AG10803 (cell line): ENCODE measurements around the gene KCNK7.
A peak's percentile ranks its signal among the peaks of the same experiment; 100 is the strongest.

Source experiments
- DNase-seq: peaks from one replicate; pipeline ENCODE4 v3.0.0; 2010; ENCODE audit warnings: low read depth
- H3K4me3 ChIP-seq: 2 replicates; pipeline ENCODE4 v1.5.1; 2011; ENCODE audit warnings: mild to moderate bottlenecking, low read length, control low read depth
- TF ChIP-seq, protein P1 (sequence below): conservative IDR thresholded peaks from 2 replicates; pipeline ENCODE4 v1.5.1; 2011; ENCODE audit warnings: mild to moderate bottlenecking, low read length, control low read depth, inconsistent platforms

The KCNK7 gene

DNA sequence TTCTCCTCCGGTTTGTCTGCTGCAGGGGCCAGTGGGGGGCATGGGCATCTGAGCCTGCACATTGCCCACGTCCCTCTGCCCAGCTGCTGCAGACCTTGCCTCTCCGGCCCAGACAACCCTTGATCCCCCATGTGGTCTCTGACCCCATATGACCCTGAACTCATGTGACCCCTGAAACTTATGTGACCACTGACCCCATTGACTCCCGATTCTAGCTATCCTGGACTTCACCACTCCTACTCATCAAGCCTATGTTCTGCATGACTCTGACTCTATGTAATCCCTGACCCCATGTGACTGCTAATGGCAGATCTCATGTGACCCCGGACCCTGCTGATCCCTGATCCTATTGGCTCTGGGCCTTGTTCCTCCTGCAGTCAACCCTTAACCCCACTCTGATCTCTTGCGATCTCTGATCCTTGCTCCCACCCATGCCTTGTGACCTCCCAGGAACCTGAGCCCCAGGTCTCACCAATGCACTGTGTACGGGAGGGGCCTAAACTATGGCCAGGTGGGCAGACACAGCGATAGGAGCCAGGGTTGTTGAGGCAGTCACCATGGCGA is 43.1 kb downstream of the KCNK7 start:
- H3K4me3 ChIP-seq, result no peak overlapping the region
- no peak for DNase-seq
- TF ChIP-seq, protein P1, sequence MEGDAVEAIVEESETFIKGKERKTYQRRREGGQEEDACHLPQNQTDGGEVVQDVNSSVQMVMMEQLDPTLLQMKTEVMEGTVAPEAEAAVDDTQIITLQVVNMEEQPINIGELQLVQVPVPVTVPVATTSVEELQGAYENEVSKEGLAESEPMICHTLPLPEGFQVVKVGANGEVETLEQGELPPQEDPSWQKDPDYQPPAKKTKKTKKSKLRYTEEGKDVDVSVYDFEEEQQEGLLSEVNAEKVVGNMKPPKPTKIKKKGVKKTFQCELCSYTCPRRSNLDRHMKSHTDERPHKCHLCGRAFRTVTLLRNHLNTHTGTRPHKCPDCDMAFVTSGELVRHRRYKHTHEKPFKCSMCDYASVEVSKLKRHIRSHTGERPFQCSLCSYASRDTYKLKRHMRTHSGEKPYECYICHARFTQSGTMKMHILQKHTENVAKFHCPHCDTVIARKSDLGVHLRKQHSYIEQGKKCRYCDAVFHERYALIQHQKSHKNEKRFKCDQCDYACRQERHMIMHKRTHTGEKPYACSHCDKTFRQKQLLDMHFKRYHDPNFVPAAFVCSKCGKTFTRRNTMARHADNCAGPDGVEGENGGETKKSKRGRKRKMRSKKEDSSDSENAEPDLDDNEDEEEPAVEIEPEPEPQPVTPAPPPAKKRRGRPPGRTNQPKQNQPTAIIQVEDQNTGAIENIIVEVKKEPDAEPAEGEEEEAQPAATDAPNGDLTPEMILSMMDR, result no peak

DNA sequence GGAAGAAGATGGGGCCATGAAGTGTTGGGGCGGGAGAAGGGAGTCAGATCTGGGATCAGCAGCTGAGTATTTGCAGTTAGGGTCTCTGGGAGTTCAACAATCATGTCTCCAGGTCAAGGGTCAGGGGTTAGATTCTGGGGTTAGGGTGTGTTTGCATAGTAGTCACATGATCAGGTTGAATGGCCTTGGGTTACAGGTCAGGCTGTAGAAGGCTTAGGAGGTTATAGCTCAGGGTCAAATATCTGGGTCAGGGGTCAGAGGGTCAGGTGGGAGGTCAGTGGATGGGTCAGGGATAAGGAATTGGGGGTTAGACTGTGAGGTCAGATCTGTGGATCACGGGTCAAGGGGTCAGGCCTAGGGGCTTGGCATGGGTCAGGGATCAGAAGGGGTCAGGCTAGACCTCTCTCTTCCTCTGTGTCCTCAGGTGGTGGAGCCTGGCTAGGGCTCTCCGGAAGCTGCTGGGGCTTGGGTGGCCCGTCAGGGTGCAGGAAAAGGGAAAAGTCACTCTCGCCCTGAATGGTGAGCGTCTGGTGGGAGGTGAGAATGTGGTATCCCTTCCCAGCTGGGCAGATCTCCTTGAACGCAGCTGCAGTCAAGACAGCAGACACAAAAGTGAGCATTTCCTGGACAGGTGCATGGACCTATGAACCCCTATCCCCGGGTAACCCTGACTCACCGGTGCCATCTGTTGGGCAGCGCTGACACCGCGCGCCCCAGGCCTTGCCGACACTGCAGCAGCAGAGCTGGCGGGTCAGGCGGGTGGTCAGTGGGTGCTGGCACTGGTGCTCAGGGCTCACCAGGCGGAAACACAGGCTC is 43.8 kb downstream of the KCNK7 start:
- TF ChIP-seq, protein P1, result peak; percentile 39
- H3K4me3 ChIP-seq, result no peak overlapping the region
- no peak for DNase-seq

DNA sequence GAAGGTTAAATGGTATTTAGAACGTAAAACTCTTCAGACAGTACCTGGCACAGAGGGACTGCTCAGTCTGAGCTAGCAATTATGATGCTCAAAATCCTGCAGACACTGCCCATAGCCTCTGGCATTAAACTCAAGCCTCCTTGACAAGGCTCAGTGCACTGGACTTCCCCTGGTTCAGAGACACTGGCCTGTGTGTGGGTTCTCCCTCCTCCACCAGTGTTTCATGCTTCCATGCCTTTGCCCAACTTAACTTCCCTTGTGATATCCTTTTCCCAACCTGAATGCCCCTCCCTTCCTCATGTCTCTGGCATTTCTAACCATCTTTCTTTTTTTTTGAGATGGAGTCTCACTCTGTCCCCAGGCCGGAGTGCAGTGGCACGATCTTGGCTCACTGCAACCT is 46.5 kb downstream of the KCNK7 start:
- H3K4me3 ChIP-seq, result no peak overlapping the region
- no peak for DNase-seq
- TF ChIP-seq, protein P1, result no peak

DNA sequence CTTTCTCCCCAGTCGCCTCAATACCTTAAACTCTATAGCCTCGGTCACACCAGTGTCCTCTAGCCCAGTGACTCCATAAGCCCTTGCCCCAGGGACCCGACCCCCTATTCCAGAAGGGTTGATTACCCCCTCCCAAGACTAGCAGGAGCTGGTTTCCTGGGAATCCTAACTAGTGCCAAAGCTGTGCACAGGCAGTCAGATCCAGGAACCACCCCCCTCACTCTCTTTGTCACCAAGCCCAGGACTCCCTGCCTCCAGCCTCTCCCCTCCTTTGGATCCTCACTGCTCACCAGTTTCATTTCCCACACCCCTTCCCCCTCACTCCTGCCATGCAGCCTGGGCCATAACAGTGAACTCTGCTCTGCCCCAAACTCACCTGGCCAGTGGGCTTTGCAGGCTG is 47.2 kb downstream of the KCNK7 start:
- TF ChIP-seq, protein P1, result no peak
- no peak for DNase-seq
- H3K4me3 ChIP-seq, result no peak overlapping the region

DNA sequence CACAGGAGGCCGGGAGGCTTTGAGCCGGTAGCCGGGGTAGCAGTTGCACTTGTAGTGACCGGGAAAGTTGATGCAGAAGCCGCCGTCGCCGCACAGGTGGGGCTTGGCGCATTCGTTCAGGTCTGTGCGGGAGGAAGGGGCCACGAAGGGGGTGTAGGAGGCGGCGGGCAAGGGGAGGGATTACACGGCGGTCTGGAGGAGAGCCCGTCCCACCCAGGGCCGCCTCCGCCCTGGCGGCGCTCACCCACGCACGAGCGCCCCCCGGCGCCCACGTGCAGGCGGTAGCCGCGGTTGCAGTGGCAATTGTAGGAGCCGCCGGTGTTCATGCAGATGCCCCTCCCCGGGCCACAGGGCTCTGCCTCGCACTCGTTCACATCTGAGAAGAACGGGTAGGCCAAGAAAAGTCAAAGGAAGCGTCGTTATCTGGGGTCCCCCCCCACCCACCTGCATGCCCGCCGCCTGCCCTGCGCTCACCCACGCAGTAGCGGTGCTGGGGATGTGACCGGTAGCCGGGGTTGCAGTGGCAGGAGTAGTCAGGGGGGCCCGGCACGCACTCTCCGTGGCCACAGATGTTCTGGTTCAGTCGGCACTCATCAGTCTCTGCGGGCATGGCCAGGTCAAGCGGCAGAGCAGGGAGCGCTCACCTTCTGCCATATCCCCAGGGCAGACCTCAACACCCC is 48.0 kb downstream of the KCNK7 start:
- DNase-seq, result no peak
- H3K4me3 ChIP-seq, result no peak overlapping the region
- TF ChIP-seq, protein P1, result no peak

DNA sequence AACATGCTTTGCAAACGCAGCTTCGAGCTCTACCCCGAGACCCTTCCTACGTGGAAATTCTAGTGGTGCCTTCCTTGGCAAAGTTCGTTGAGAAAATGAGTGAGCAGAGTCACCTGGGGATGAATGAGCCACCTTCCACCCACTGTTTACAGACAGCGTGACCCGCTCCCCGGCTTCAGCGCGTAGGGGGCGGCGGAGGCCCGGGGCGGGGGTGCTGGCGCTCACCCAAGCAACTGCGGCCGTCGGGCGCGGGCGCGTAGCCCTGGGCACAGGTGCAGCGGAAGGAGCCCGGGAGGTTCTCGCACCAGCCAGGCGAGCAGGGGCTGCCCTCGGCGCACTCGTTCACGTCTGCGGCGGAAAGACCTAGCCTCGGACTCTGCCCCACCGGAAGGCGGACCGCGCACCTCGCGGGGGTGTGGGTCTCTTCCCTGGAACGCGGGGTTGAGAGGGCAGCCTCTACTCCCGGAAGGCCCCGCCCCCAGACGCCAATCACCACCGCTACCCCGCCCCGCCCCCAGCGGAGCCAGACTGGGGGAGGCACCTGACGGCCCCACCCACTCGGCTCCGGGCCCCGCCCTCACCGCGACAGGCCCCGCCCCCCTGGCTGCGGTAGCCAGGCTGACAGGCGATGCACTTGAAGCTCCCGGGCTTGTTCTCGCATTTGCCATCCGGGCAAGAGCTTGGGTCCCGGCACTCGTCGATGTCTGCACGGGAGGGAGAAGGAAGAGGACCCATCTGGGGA is 49.2 kb downstream of the KCNK7 start:
- no peak overlapping the region for H3K4me3 ChIP-seq
- no peak for DNase-seq
- TF ChIP-seq, protein P1, result no peak
